Colonic mucosa (tissue), 4 donors: Measurements from ENCODE around the gene TRMO. TPM values are rescaled to one million over a fixed set of nuclear protein-coding genes. Genes with fewer than 3 reads are reported as not detected.

ENCODE experiments used
- DNase-seq: peaks from one replicate; pipeline ENCODE4 v3.0.0-alpha.2; 2020
- H3K27ac ChIP-seq: fragments of 200-600 bp; one replicate; pipeline ENCODE4 v1.8.0; 2021
- H3K27me3 ChIP-seq: fragments of 200-600 bp; one replicate; pipeline ENCODE4 v1.8.0; 2021
- H3K36me3 ChIP-seq: fragments of 200-600 bp; one replicate; pipeline ENCODE4 v1.8.0; 2021
- H3K4me1 ChIP-seq: fragments of 200-600 bp; one replicate; pipeline ENCODE4 v1.8.0; 2021; ENCODE audit warnings: mild to moderate bottlenecking
- H3K4me3 ChIP-seq: fragments of 200-600 bp; one replicate; pipeline ENCODE4 v1.8.0; 2021
- H3K9ac ChIP-seq, 2 donors: one replicate each; pipeline ENCODE4 v1.7.0; 2013; ENCODE audit warnings: control low read depth in 2 of 2, low read depth in 2 of 2, low read length in 2 of 2
- H3K9me3 ChIP-seq: fragments of 200-600 bp; one replicate; pipeline ENCODE4 v1.8.0; 2021
- intact Hi-C: fragments of 100-400 bp; cut with DNase I; formaldehyde crosslinking; loops from one replicate; pipeline ENCODE4 v1.14.1; 2022
- total RNA-seq, 2 donors: library from RNA; stranded (reverse); fragmentation: NEBNext Ultra II Directional in 1 of 2; extraction: Animal tissue kit (Norgen Biotek cat#: 25700) in 1 of 2; gene quantifications; one replicate each; pipeline ENCODE4 v1.2.1, GENCODE V29; 2021
- TF ChIP-seq, protein P1 (sequence below): fragments of 200-600 bp; IDR thresholded peaks from one replicate; pipeline ENCODE4 v1.8.0; 2022; ENCODE audit warnings: antibody characterized with exemption, mild to moderate bottlenecking
- donor health status: healthy.
- donor health status: DM: no; HTN: no; CAD: no.
- donor health status: DM: no; HTN: no; CAD: no.

The TRMO gene
- total RNA-seq, 2 donors from 2014 or later = 10.2 to 11.9 TPM

- Histone ChIP-seq H3K27ac (no peak overlapping the region), H3K4me1 (no peaks in the 10 kb centered on the region), H3K36me3 (no peaks in the 10 kb centered on the region), H3K4me3 (no peak overlapping the region), H3K9me3 (no peaks in the 10 kb centered on the region), H3K27me3 (peaks cover 93% of the 10 kb centered on the region), H3K9ac (no peak overlapping the region)
- DNase-seq = no peak
- intact Hi-C loops = no loop called here
- TF ChIP-seq, protein P1, sequence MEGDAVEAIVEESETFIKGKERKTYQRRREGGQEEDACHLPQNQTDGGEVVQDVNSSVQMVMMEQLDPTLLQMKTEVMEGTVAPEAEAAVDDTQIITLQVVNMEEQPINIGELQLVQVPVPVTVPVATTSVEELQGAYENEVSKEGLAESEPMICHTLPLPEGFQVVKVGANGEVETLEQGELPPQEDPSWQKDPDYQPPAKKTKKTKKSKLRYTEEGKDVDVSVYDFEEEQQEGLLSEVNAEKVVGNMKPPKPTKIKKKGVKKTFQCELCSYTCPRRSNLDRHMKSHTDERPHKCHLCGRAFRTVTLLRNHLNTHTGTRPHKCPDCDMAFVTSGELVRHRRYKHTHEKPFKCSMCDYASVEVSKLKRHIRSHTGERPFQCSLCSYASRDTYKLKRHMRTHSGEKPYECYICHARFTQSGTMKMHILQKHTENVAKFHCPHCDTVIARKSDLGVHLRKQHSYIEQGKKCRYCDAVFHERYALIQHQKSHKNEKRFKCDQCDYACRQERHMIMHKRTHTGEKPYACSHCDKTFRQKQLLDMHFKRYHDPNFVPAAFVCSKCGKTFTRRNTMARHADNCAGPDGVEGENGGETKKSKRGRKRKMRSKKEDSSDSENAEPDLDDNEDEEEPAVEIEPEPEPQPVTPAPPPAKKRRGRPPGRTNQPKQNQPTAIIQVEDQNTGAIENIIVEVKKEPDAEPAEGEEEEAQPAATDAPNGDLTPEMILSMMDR = no peak
These were observed 66.4 kb downstream of the TRMO start for GRCh38 chr9:97855899-97856298.

GRCh38 chr9:97855486-97855875 lies 66.8 kb downstream of the TRMO start:
- intact Hi-C loops = no loop called here
- Histone ChIP-seq H3K27ac (no peak overlapping the region), H3K36me3 (no peaks in the 10 kb centered on the region), H3K4me1 (no peaks in the 10 kb centered on the region), H3K9ac (no peak overlapping the region), H3K9me3 (no peaks in the 10 kb centered on the region), H3K27me3 (peaks cover 97% of the 10 kb centered on the region), H3K4me3 (no peak overlapping the region)
- DNase-seq = no peak
- TF ChIP-seq, protein P1 = no peak

- H3K36me3 ChIP-seq = no peaks in the 10 kb centered on the region
- intact Hi-C loops = no loop called here
- H3K4me3 ChIP-seq = no peak overlapping the region
- no peak overlapping the region for H3K9ac ChIP-seq
- TF ChIP-seq, protein P1 = no peak
- H3K27ac ChIP-seq = no peak overlapping the region
- no peaks in the 10 kb centered on the region for H3K4me1 ChIP-seq
- peaks cover 98% of the 10 kb centered on the region for H3K27me3 ChIP-seq
- DNase-seq = no peak
- no peaks in the 10 kb centered on the region for H3K9me3 ChIP-seq
These were observed 67.4 kb downstream of the TRMO start for GRCh38 chr9:97854696-97855485.

Other genes with a start within 250 kb of the TRMO start
- gene XPA, start 225.2 kb downstream of the TRMO start, total RNA-seq = 1 to 10 TPM; 7.0 to 8.0 TPM
- not detected for gene FOXE1, start 69.3 kb downstream of the TRMO start, total RNA-seq
- gene HEMGN, start 15.7 kb upstream of the TRMO start, total RNA-seq = under 1 TPM in 1 of 2 donors, not detected in 1; 0.22 TPM
- gene ANP32B, start 60.8 kb upstream of the TRMO start, total RNA-seq = 100 to 1,000 TPM; 133 to 183 TPM
- 100 to 1,000 TPM; 223 to 254 TPM for gene NANS, start 134.2 kb upstream of the TRMO start, total RNA-seq
- gene TRIM14, start 196.7 kb upstream of the TRMO start, total RNA-seq = 10 to 100 TPM; 44.6 to 62.0 TPM